GM12878 (cell line): Measurements from ENCODE around the gene CENPW.

Source experiments
- CTCF ChIP-seq, 3 experiments: IDR thresholded peaks in 2 of 3; conservative IDR thresholded peaks in 1 of 3; 2 replicates each; pipeline ENCODE4 v1.5.1; 2011; ENCODE audit warnings: low read depth in 3 of 3, low read length in 3 of 3, mild to moderate bottlenecking in 3 of 3, control low read depth in 2 of 3, moderate library complexity in 2 of 3, inconsistent platforms in 1 of 3, mixed read lengths in 1 of 3; ENCODE audit not compliant: control insufficient read depth in 2 of 3, insufficient read depth in 1 of 3; ENCODE audit errors: extremely low read depth in 1 of 3
- EP300 ChIP-seq, 2 experiments: fragments of 150-350 bp in 1 of 2; IDR thresholded peaks; 2 replicates each; pipeline ENCODE4 v1.6.1; 2011 to 2012; ENCODE audit warnings: low read depth in 2 of 2, low read length in 2 of 2, borderline replicate concordance in 1 of 2, improper control_type of control experiment in 1 of 2, inconsistent platforms in 1 of 2; ENCODE audit not compliant: control insufficient read depth in 1 of 2
- PAX5 ChIP-seq: IDR thresholded peaks from 2 replicates; pipeline ENCODE4 v1.6.1; 2011; ENCODE audit warnings: low read depth, low read length, borderline replicate concordance
- RAD51 ChIP-seq: fragments of 450-650 bp; IDR thresholded peaks from 2 replicates; pipeline ENCODE4 v1.6.1; 2016; ENCODE audit warnings: moderate library complexity, mild to moderate bottlenecking, inconsistent platforms
- ZBTB33 ChIP-seq: fragments of 450-650 bp; IDR thresholded peaks from 2 replicates; pipeline ENCODE4 v1.6.1; 2017; ENCODE audit warnings: mild to moderate bottlenecking

GRCh38 chr6:126313941-126314340 lies 26.0 kb upstream of the CENPW start:
- TF ChIP-seq EP300 (IDR thresholded peaks at IDR 0.05; ENCODE audit: borderline replicate concordance in 1 of 2, control insufficient read depth in 1 of 2, low read depth in 2 of 2, low read length in 2 of 2) (no peak), CTCF (IDR thresholded peaks at IDR 0.05 in 2 of 3, conservative IDR thresholded peaks at IDR 0.05 in 1 of 3; ENCODE audit: control insufficient read depth in 2 of 3, extremely low read depth in 1 of 3, insufficient read depth in 1 of 3, low read depth in 3 of 3, low read length in 3 of 3) (no peak), PAX5 (no peak), RAD51 (no peak), ZBTB33 (no peak)
